IMR-90 (cell line): ENCODE data around the gene NOP10. TPM values are rescaled to one million over a fixed set of nuclear protein-coding genes. Genes with fewer than 3 reads are reported as not detected.

Experiments used
- microRNA-seq, 2 experiments: library from miRNA; stranded (forward) in 1 of 2; unstranded in 1 of 2; fragments of 10-50 nt in 1 of 2; fragments of <30 nt in 1 of 2; gene quantifications in 1 of 2; microRNA quantifications in 1 of 2; one replicate each; pipeline versions ENCODE3 to v1.1.0; 2013 to 2020; ENCODE audit not compliant: insufficient read depth in 1 of 2, insufficient read length in 1 of 2, unreplicated experiment in 1 of 2
- polyA plus RNA-seq, 3 experiments: library from polyadenylated mRNA; depleted of rRNA; stranded (reverse); fragments of >200 nt; gene quantifications; 2 replicates each; pipeline ENCODE4 v1.2.3, GENCODE V29; 2012; ENCODE audit warnings: low replicate concordance in 1 of 3
- small RNA-seq, 5 experiments: library from RNA; depleted of rRNA; stranded (forward); fragments of <200 nt; gene quantifications; one replicate each; pipeline ENCODE3, GENCODE V24; 2012
- total RNA-seq: library from RNA; depleted of rRNA; stranded (reverse); fragments of >200 nt; gene quantifications from 2 replicates; pipeline ENCODE4 v1.2.3, GENCODE V29; 2012; rRNA removed

Gene NOP10
- total and polyA plus RNA-seq, 2 of the 4 experiments (the other 2 are of a cell fraction), result 141 to 468 TPM

Small RNAs within 50 kb of the gene (microRNA-seq; reads per million reads assigned to microRNA genes)
- gene MIR1233-1 (ENCODE audit: insufficient read depth in 1 of 2, insufficient read length in 1 of 2, unreplicated experiment in 1 of 2) (0 reads per million in 2 experiments), gene RF00019 (ENCODE audit: insufficient read depth, insufficient read length) (not detected)

Small RNAs within 50 kb of the gene (small RNA-seq; reads per million reads assigned to genes)
- 0 reads per million in 5 experiments for gene MIR1233-1
- gene RF00019, result 0 reads per million in 5 experiments

Other genes with a start within 250 kb of the NOP10 start
- 46.6 and 58.6 TPM in 2 replicates for gene EMC7, start 241.3 kb downstream of the NOP10 start, total RNA-seq
- 66.8 and 76.4 TPM in 2 replicates for gene EMC7, start 241.3 kb downstream of the NOP10 start, polyA plus RNA-seq (2012; rRNA removed)
- gene PGBD4, start 241.1 kb downstream of the NOP10 start, total RNA-seq, result 1.3 and 1.9 TPM in 2 replicates
- 0.75 and 0.89 TPM in 2 replicates for gene PGBD4, start 241.1 kb downstream of the NOP10 start, polyA plus RNA-seq (2012; rRNA removed)
- 24.0 and 50.5 TPM in 2 replicates for gene KATNBL1, start 133.0 kb downstream of the NOP10 start, total RNA-seq
- gene KATNBL1, start 133.0 kb downstream of the NOP10 start, polyA plus RNA-seq (2012; rRNA removed), result 14.4 and 17.1 TPM in 2 replicates
- 189 and 330 TPM in 2 replicates for gene EMC4, start 118.1 kb downstream of the NOP10 start, total RNA-seq
- gene EMC4, start 118.1 kb downstream of the NOP10 start, polyA plus RNA-seq (2012; rRNA removed), result 120 and 148 TPM in 2 replicates
- gene SLC12A6, start 5.4 kb downstream of the NOP10 start, total RNA-seq, result 10.0 and 10.2 TPM in 2 replicates
- 6.9 and 7.7 TPM in 2 replicates for gene SLC12A6, start 5.4 kb downstream of the NOP10 start, polyA plus RNA-seq (2012; rRNA removed)
- not detected in 2 replicates for gene NUTM1, start 179 bp upstream of the NOP10 start, total RNA-seq
- not detected in 2 replicates for gene NUTM1, start 179 bp upstream of the NOP10 start, polyA plus RNA-seq (2012; rRNA removed)
- gene LPCAT4, start 24.1 kb upstream of the NOP10 start, total RNA-seq, result 3.8 and 3.9 TPM in 2 replicates
- 44.4 and 57.5 TPM in 2 replicates for gene LPCAT4, start 24.1 kb upstream of the NOP10 start, polyA plus RNA-seq (2012; rRNA removed)
- 4.7 and 5.3 TPM in 2 replicates for gene GOLGA8A, start 94.7 kb upstream of the NOP10 start, total RNA-seq
- gene GOLGA8A, start 94.7 kb upstream of the NOP10 start, polyA plus RNA-seq (2012; rRNA removed), result 21.4 and 33.8 TPM in 2 replicates
- gene GOLGA8B, start 240.5 kb upstream of the NOP10 start, total RNA-seq, result 6.4 and 7.7 TPM in 2 replicates
- gene GOLGA8B, start 240.5 kb upstream of the NOP10 start, polyA plus RNA-seq (2012; rRNA removed), result 27.1 and 31.6 TPM in 2 replicates